GM21447 (cell line): Measurements from ENCODE around the gene SLC25A21.

ENCODE experiments used
- ATAC-seq: cut with Tn5 transposase; IDR thresholded peaks from one replicate; pipeline ENCODE4 v1.9.1; 2021; ENCODE audit not compliant: unreplicated experiment

Gene SLC25A21

GRCh38 chr14:37047996-37048395 is 124.4 kb downstream of the SLC25A21 start:
- no peak for ATAC-seq

GRCh38 chr14:37047226-37047625 is 125.2 kb downstream of the SLC25A21 start:
- no peak for ATAC-seq

GRCh38 chr14:37046815-37047214 is 125.6 kb downstream of the SLC25A21 start:
- no peak for ATAC-seq

GRCh38 chr14:37045340-37046061 is 126.9 kb downstream of the SLC25A21 start:
- no peak for ATAC-seq

GRCh38 chr14:37037636-37038387 is 134.6 kb downstream of the SLC25A21 start:
- ATAC-seq, result no peak

- no peak for ATAC-seq
Measured at GRCh38 chr14:37036669-37037341, 135.6 kb downstream of the SLC25A21 start.

GRCh38 chr14:37035401-37035800 is 137.0 kb downstream of the SLC25A21 start:
- ATAC-seq, result no peak

GRCh38 chr14:37034410-37035285 is 137.8 kb downstream of the SLC25A21 start:
- ATAC-seq, result no peak

GRCh38 chr14:37032863-37033262 is 139.5 kb downstream of the SLC25A21 start:
- no peak for ATAC-seq

GRCh38 chr14:37027188-37027824 is 145.1 kb downstream of the SLC25A21 start:
- no peak for ATAC-seq

- no peak for ATAC-seq
Measured at GRCh38 chr14:37023875-37024565, 148.4 kb downstream of the SLC25A21 start.

GRCh38 chr14:37021390-37021789 is 151.0 kb downstream of the SLC25A21 start:
- ATAC-seq, result no peak

GRCh38 chr14:37019488-37019887 is 152.9 kb downstream of the SLC25A21 start:
- ATAC-seq, result no peak

- no peak for ATAC-seq
Measured at GRCh38 chr14:37018571-37019240, 153.7 kb downstream of the SLC25A21 start.

- no peak for ATAC-seq
Measured at GRCh38 chr14:37013078-37013477, 159.3 kb downstream of the SLC25A21 start.

- no peak for ATAC-seq
Measured at GRCh38 chr14:36998686-36999085, 173.7 kb downstream of the SLC25A21 start.

- ATAC-seq, result no peak
Measured at GRCh38 chr14:36997843-36998242, 174.6 kb downstream of the SLC25A21 start.

- no peak for ATAC-seq
Measured at GRCh38 chr14:36996857-36997590, 175.4 kb downstream of the SLC25A21 start.
